HepG2 (cell line): ENCODE results near the gene PCNT. TPM values are rescaled to one million over a fixed set of nuclear protein-coding genes. Genes with fewer than 3 reads are reported as not detected.

ENCODE experiments used
- CEBPB ChIP-seq: IDR thresholded peaks from 2 replicates; pipeline ENCODE4 v1.6.1; 2011; ENCODE audit warnings: low read depth, low read length, improper control_type of control experiment, borderline replicate concordance
- MEIS1 ChIP-seq: sonication (generic); formaldehyde crosslinking; IDR thresholded peaks from 2 replicates; pipeline ENCODE4 v1.9.0; 2021; ENCODE audit warnings: mild to moderate bottlenecking, missing genetic modification reagents, moderate library complexity, borderline replicate concordance
- NFAT5 ChIP-seq: sonication (generic); formaldehyde crosslinking; IDR thresholded peaks from 2 replicates; pipeline ENCODE4 v1.4.0; 2020; ENCODE audit warnings: missing genetic modification reagents
- NFATC3 ChIP-seq: sonication (generic); formaldehyde crosslinking; IDR thresholded peaks from 2 replicates; pipeline ENCODE4 v1.5.1; 2020; ENCODE audit warnings: mild to moderate bottlenecking, missing genetic modification reagents
- RAD51 ChIP-seq: fragments of 450-650 bp; IDR thresholded peaks from 2 replicates; pipeline ENCODE4 v1.6.1; 2016; ENCODE audit warnings: borderline replicate concordance
- RBM22 ChIP-seq: fragments of 200-400 bp; formaldehyde crosslinking; optimal IDR thresholded peaks from 2 replicates; pipeline ENCODE3; 2017; ENCODE audit warnings: mild to moderate bottlenecking, low read length, moderate library complexity
- RFX3 ChIP-seq: IDR thresholded peaks from 2 replicates; pipeline ENCODE4 v1.6.1; 2016; ENCODE audit warnings: missing biosample characterization, missing genetic modification reagents
- SOX13 ChIP-seq, 3 experiments: fragments of 450-650 bp in 1 of 3; sonication (generic) in 1 of 3; formaldehyde crosslinking in 1 of 3; IDR thresholded peaks in 2 of 3; conservative IDR thresholded peaks in 1 of 3; 2 replicates each; pipeline versions ENCODE4 v1.5.0 to v1.6.1; 2016 to 2020; ENCODE audit warnings: antibody characterized with exemption in 1 of 3, mild to moderate bottlenecking in 1 of 3, missing compliant biosample characterization in 1 of 3, missing genetic modification reagents in 1 of 3, moderate library complexity in 1 of 3
- TCF7 ChIP-seq: sonication (generic); IDR thresholded peaks from 2 replicates; pipeline ENCODE4 v1.6.1; 2016; ENCODE audit warnings: antibody characterized with exemption, low read depth
- THRA ChIP-seq: sonication (generic); formaldehyde crosslinking; IDR thresholded peaks from 2 replicates; pipeline ENCODE4 v1.4.0; 2020; ENCODE audit warnings: missing genetic modification reagents, borderline replicate concordance
- ZNF10 ChIP-seq: sonication (generic); formaldehyde crosslinking; IDR thresholded peaks from 2 replicates; pipeline ENCODE4 v1.4.0; 2020; ENCODE audit warnings: mild to moderate bottlenecking, low read depth, missing genetic modification reagents, borderline replicate concordance
- ZNF20 ChIP-seq: sonication (generic); formaldehyde crosslinking; IDR thresholded peaks from 2 replicates; pipeline ENCODE4 v1.4.0; 2020; ENCODE audit warnings: mild to moderate bottlenecking, moderate library complexity, missing genetic modification reagents
- ZNF562 ChIP-seq: sonication (generic); formaldehyde crosslinking; IDR thresholded peaks from 2 replicates; pipeline ENCODE4 v1.8.0; 2022; ENCODE audit warnings: missing genetic modification reagents, borderline replicate concordance
- ZNF597 ChIP-seq: sonication (generic); formaldehyde crosslinking; IDR thresholded peaks from 2 replicates; pipeline ENCODE4 v1.5.0; 2020; ENCODE audit warnings: missing genetic modification reagents
- polyA plus RNA-seq, 8 experiments: library from polyadenylated mRNA; depleted of rRNA in 3 of 8; stranded (reverse) in 7 of 8; unstranded in 1 of 8; fragments of >200 nt; fragmentation: Illumina TruSeq in 4 of 8; extraction: Trizol in 4 of 8; gene quantifications; 2 replicates each; pipeline versions ENCODE4 v1.2.1 to v1.2.3, GENCODE V29; 2011 to 2016; ENCODE audit warnings: low read depth in 4 of 8, missing spikeins in 1 of 8, mixed read lengths in 1 of 8; ENCODE audit not compliant: insufficient read depth in 1 of 8
- total RNA-seq, 5 experiments: library from RNA; depleted of rRNA; stranded (reverse); fragments of >200 nt; fragmentation: Illumina TruSeq; extraction: Trizol; gene quantifications; 2 replicates each; pipeline ENCODE4 v1.2.3, GENCODE V29; 2016; ENCODE audit warnings: low read depth in 1 of 5
- TF ChIP-seq, protein P1 (sequence below): sonication (generic); formaldehyde crosslinking; IDR thresholded peaks from 2 replicates; pipeline ENCODE4 v1.4.0; 2020; ENCODE audit warnings: missing genetic modification reagents, borderline replicate concordance

PCNT gene
- total and polyA plus RNA-seq, 2 of the 13 experiments (the other 11 are each of a cell fraction or from before 2014, with no cell fraction given), result 5.6 to 12.4 TPM

DNA sequence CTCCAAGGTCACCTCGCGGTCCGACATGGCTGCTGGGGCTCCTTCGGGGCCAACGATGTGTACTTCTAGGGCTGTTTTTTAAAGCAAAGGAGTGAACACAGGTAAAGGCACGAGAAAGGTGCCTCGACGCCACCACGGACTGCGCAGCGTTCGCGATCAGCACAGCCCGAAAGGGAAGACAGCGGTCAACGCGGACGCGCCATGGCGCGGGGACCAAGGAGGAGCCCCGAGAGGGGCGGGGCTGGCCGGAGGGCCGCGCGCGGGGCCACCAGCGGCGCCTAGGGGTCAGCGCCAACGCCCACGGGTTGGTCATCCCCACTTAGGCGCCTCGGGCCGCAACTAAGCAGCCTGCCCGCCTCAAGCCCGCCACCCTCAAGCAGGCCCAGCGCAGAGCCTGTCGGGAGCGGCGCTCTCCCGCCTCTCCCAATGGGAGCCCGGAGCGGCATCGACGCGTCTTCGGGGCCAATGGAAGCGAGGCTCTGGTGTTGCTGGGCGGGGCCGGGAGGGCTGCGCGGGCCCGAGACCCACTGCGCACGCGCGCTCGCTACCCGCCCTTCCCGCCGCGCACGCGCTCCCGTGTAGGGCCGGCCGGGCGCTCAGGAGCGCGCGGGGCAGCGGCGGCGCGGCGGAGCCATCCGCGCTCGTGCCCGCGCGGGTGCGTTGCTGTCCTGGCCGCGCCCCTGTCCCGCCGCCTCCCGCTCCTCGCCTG, 134.5 kb downstream of the PCNT start, which contains the start of gene DIP2A (continued):
- TF ChIP-seq, protein P1, sequence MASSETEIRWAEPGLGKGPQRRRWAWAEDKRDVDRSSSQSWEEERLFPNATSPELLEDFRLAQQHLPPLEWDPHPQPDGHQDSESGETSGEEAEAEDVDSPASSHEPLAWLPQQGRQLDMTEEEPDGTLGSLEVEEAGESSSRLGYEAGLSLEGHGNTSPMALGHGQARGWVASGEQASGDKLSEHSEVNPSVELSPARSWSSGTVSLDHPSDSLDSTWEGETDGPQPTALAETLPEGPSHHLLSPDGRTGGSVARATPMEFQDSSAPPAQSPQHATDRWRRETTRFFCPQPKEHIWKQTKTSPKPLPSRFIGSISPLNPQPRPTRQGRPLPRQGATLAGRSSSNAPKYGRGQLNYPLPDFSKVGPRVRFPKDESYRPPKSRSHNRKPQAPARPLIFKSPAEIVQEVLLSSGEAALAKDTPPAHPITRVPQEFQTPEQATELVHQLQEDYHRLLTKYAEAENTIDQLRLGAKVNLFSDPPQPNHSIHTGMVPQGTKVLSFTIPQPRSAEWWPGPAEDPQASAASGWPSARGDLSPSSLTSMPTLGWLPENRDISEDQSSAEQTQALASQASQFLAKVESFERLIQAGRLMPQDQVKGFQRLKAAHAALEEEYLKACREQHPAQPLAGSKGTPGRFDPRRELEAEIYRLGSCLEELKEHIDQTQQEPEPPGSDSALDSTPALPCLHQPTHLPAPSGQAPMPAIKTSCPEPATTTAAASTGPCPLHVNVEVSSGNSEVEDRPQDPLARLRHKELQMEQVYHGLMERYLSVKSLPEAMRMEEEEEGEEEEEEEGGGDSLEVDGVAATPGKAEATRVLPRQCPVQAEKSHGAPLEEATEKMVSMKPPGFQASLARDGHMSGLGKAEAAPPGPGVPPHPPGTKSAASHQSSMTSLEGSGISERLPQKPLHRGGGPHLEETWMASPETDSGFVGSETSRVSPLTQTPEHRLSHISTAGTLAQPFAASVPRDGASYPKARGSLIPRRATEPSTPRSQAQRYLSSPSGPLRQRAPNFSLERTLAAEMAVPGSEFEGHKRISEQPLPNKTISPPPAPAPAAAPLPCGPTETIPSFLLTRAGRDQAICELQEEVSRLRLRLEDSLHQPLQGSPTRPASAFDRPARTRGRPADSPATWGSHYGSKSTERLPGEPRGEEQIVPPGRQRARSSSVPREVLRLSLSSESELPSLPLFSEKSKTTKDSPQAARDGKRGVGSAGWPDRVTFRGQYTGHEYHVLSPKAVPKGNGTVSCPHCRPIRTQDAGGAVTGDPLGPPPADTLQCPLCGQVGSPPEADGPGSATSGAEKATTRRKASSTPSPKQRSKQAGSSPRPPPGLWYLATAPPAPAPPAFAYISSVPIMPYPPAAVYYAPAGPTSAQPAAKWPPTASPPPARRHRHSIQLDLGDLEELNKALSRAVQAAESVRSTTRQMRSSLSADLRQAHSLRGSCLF (CRISPR knock-in tag), result no peak
- TF ChIP-seq CEBPB, result no peak
- no peak for TF ChIP-seq ZNF10 (CRISPR knock-in tag)
- TF ChIP-seq TCF7, result no peak
- no peak for TF ChIP-seq ZNF562 (CRISPR knock-in tag)
- no peak for TF ChIP-seq ZNF597 (CRISPR knock-in tag)
- no peak for TF ChIP-seq NFATC3 (CRISPR knock-in tag)
- no peak; the same call in 1 of the 2 replicates for TF ChIP-seq THRA (CRISPR knock-in tag)
- peak; percentile 50; the same call in 1 of the 2 replicates for TF ChIP-seq MEIS1 (CRISPR knock-in tag)
- no peak for TF ChIP-seq RFX3 (CRISPR knock-in tag)
- no peak for TF ChIP-seq RBM22
- no peak for TF ChIP-seq SOX13 (IDR thresholded peaks at IDR 0.05)
- peak in 1 of 2 experiments; percentile 22; a peak in 2 of 4 replicates for TF ChIP-seq SOX13 (CRISPR knock-in tag; conservative IDR thresholded peaks at IDR 0.05 in 1 of 2, IDR thresholded peaks at IDR 0.05 in 1 of 2)
- TF ChIP-seq RAD51, result no peak
- no peak for TF ChIP-seq ZNF20 (CRISPR knock-in tag)
- peak; percentile 51; the same call in 1 of the 2 replicates for TF ChIP-seq NFAT5 (CRISPR knock-in tag)
